ENCODE results near the gene PHLDA2. TPM values are rescaled to one million over a fixed set of nuclear protein-coding genes. Genes with fewer than 3 reads are reported as not detected.
A peak's percentile ranks its signal among the peaks of the same experiment; 100 is the strongest.

PHLDA2 gene
- total RNA-seq, 3 donors from 2014 or later: 8.9 to 25.6 (median 23.9) TPM

- ATAC-seq: no peak
- no peaks in the 10 kb centered on the region for H3K36me3 ChIP-seq (ENCODE audit: low read depth)
- peaks cover 9% of the 10 kb centered on the region for H3K4me1 ChIP-seq (ENCODE audit: low read depth)
- TF ChIP-seq CTCF (IDR thresholded peaks at IDR 0.05): no peak
- no peak overlapping the region for H3K4me3 ChIP-seq
- no peaks in the 10 kb centered on the region for H3K9me3 ChIP-seq
- intact Hi-C loops (cut with DNase I, micrococcal nuclease): loop anchor here in 1 of 2 donors (10.0 kb wide), 1 partner anchor 474 kb away; no protein-coding TSS in a partner anchor
- DNase-seq: peak; percentile 57 to 85 (median 59)
These were observed 30.7 kb downstream of the PHLDA2 start for GRCh38 chr11:2898366-2899079.

GRCh38 chr11:2897048-2897447 lies 32.2 kb downstream of the PHLDA2 start:
- no peak for ATAC-seq
- Histone ChIP-seq H3K36me3 (ENCODE audit: low read depth) (no peaks in the 10 kb centered on the region), H3K9me3 (no peaks in the 10 kb centered on the region), H3K4me3 (no peak overlapping the region), H3K4me1 (ENCODE audit: low read depth) (peaks cover 9% of the 10 kb centered on the region)
- intact Hi-C loops (cut with DNase I, micrococcal nuclease): loop anchor here in 1 of 2 donors (10.0 kb wide), 1 partner anchor 472 kb away; no protein-coding TSS in a partner anchor
- no peak for TF ChIP-seq CTCF (IDR thresholded peaks at IDR 0.05)
- DNase-seq: peak in 2 of 3 donors; percentile 23 to 39

- Histone ChIP-seq H3K4me3 (no peak overlapping the region), H3K4me1 (ENCODE audit: low read depth) (peaks cover 11% of the 10 kb centered on the region), H3K9me3 (no peaks in the 10 kb centered on the region), H3K36me3 (ENCODE audit: low read depth) (no peaks in the 10 kb centered on the region)
- peak in 2 of 3 donors; percentile 23 to 56 for DNase-seq
- intact Hi-C loops (cut with DNase I, micrococcal nuclease): loop anchor here in 1 of 2 donors (10.0 kb wide), 1 partner anchor 471 kb away; no protein-coding TSS in a partner anchor
- ATAC-seq: no peak
- no peak for TF ChIP-seq CTCF (IDR thresholded peaks at IDR 0.05)
These were observed 33.2 kb downstream of the PHLDA2 start for GRCh38 chr11:2896047-2896446.

GRCh38 chr11:2893935-2894334 lies 35.3 kb downstream of the PHLDA2 start:
- Histone ChIP-seq H3K4me3 (no peak overlapping the region), H3K4me1 (ENCODE audit: low read depth) (peaks cover 11% of the 10 kb centered on the region), H3K9me3 (no peaks in the 10 kb centered on the region), H3K36me3 (ENCODE audit: low read depth) (no peaks in the 10 kb centered on the region)
- DNase-seq (peak in 1 of 3 donors; percentile 22), ATAC-seq (no peak)
- intact Hi-C loops (cut with DNase I, micrococcal nuclease): loop anchor here in 1 of 2 donors (10.0 kb wide), 1 partner anchor 469 kb away; no protein-coding TSS in a partner anchor
- no peak for TF ChIP-seq CTCF (IDR thresholded peaks at IDR 0.05)

GRCh38 chr11:2892967-2893528 lies 36.2 kb downstream of the PHLDA2 start:
- Histone ChIP-seq H3K4me1 (ENCODE audit: low read depth) (peaks cover 11% of the 10 kb centered on the region), H3K9me3 (no peaks in the 10 kb centered on the region), H3K4me3 (no peak overlapping the region), H3K36me3 (ENCODE audit: low read depth) (no peaks in the 10 kb centered on the region)
- DNase-seq (peak in 2 of 3 donors; percentile 56 to 75), ATAC-seq (peak; percentile 55)
- intact Hi-C loops (cut with DNase I, micrococcal nuclease): loop anchor here in 1 of 2 donors (10.0 kb wide), 1 partner anchor 468 kb away; no protein-coding TSS in a partner anchor
- TF ChIP-seq CTCF (IDR thresholded peaks at IDR 0.05): no peak
